GM12875 (cell line): Measurements from ENCODE around the gene JAML.

Experiments
- H3K4me3 ChIP-seq: one replicate; pipeline ENCODE4 v1.5.1; 2011; ENCODE audit warnings: low read depth, low read length, control low read depth
- TF ChIP-seq, protein P1 (sequence below): IDR thresholded peaks from 2 replicates; pipeline ENCODE4 v1.5.1; 2011; ENCODE audit warnings: low read depth, mild to moderate bottlenecking, control low read depth, inconsistent platforms, low read length, moderate library complexity, borderline replicate concordance; ENCODE audit not compliant: insufficient read depth

The JAML gene

DNA sequence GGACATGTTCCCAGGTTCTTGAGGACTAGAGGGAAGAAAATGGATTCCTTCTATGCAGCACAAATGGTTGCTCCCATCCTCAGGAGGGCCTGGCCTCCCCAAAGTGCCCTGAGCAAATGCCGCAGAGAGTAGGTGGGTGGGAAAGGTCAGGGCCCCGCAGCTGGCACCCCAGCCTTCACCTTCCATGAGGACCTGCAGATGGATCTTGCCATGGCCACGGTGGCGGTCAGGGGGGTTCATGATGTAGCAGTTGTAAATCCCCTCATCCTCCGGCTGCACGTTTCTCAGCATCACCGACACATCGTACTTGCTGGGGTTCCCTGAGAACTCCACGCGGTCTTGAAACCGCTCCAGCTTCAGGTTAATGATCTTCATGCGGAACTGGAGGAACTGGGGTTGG, 56.9 kb downstream of the JAML start:
- H3K4me3 ChIP-seq: no peak overlapping the region
- TF ChIP-seq, protein P1, sequence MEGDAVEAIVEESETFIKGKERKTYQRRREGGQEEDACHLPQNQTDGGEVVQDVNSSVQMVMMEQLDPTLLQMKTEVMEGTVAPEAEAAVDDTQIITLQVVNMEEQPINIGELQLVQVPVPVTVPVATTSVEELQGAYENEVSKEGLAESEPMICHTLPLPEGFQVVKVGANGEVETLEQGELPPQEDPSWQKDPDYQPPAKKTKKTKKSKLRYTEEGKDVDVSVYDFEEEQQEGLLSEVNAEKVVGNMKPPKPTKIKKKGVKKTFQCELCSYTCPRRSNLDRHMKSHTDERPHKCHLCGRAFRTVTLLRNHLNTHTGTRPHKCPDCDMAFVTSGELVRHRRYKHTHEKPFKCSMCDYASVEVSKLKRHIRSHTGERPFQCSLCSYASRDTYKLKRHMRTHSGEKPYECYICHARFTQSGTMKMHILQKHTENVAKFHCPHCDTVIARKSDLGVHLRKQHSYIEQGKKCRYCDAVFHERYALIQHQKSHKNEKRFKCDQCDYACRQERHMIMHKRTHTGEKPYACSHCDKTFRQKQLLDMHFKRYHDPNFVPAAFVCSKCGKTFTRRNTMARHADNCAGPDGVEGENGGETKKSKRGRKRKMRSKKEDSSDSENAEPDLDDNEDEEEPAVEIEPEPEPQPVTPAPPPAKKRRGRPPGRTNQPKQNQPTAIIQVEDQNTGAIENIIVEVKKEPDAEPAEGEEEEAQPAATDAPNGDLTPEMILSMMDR: no peak

DNA sequence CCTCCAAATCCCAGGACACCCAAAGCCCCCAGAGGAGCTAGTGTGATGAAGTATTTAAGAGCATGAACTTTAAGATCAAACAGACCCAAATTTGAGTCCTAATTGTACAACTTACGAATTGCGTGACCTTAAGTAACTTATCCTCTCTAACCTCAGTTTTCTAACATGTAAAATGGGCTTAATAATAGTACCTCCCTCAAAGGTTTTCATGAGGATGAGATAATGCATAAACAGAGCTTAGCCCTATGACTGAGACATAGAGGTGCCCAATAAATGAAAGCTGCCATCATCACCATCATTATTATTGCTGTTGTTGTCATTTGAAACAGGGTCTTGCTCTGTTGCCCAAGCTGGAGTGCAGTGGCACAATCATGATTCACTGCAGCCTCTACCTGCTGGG, 57.6 kb downstream of the JAML start:
- H3K4me3 ChIP-seq: no peak overlapping the region
- TF ChIP-seq, protein P1: no peak

- H3K4me3 ChIP-seq: no peak overlapping the region
- TF ChIP-seq, protein P1: no peak
Measured at GRCh38 chr11:118166641-118167040, 58.2 kb downstream of the JAML start.

GRCh38 chr11:118164885-118165284, 59.9 kb downstream of the JAML start:
- H3K4me3 ChIP-seq: no peak overlapping the region
- TF ChIP-seq, protein P1: no peak

- no peak overlapping the region for H3K4me3 ChIP-seq
- TF ChIP-seq, protein P1: no peak
Measured at GRCh38 chr11:118163494-118163893, 61.3 kb downstream of the JAML start.

- no peak overlapping the region for H3K4me3 ChIP-seq
- TF ChIP-seq, protein P1: no peak
Measured at GRCh38 chr11:118162846-118163245, 62.0 kb downstream of the JAML start.

GRCh38 chr11:118161786-118162185, 63.0 kb downstream of the JAML start:
- H3K4me3 ChIP-seq: no peak overlapping the region
- TF ChIP-seq, protein P1: no peak
